Adrenal gland (tissue), 12 donors: ENCODE data around the gene EHD4. TPM values are rescaled to one million over a fixed set of nuclear protein-coding genes. Genes with fewer than 3 reads are reported as not detected.
A peak's percentile ranks its signal among the peaks of the same experiment; 100 is the strongest.

ENCODE experiments used
- DNase-seq, 7 donors: peaks; one replicate each; pipeline ENCODE4 v3.0.0-alpha.2; 2019 to 2020
- H3K27ac ChIP-seq, 5 donors: fragments of 200-600 bp; sonication (generic) in 4 of 5; 1 replicate in 3 of 5; 2 replicates in 2 of 5; pipeline versions ENCODE4 v1.5.1 to v1.8.0; 2016 to 2020; ENCODE audit warnings: mild to moderate bottlenecking in 1 of 5
- H3K27me3 ChIP-seq: fragments of 200-600 bp; 2 replicates; pipeline ENCODE4 v1.8.0; 2021
- H3K36me3 ChIP-seq, 2 donors: fragments of 200-600 bp; replicated peaks in 1 of 2; 1 replicate in 1 of 2; 2 replicates in 1 of 2; pipeline versions ENCODE4 v1.5.1 to v1.8.0; 2018 to 2022
- H3K4me1 ChIP-seq, 2 donors: fragments of 200-600 bp; replicated peaks in 1 of 2; 1 replicate in 1 of 2; 2 replicates in 1 of 2; pipeline versions ENCODE4 v1.5.1 to v1.8.0; 2018 to 2021
- H3K4me3 ChIP-seq, 4 donors: fragments of 200-600 bp; sonication (generic) in 3 of 4; one replicate each; pipeline ENCODE4 v1.5.1; 2016 to 2018
- H3K9me3 ChIP-seq, 3 donors: fragments of 200-600 bp; sonication (generic) in 1 of 3; replicated peaks in 1 of 3; 1 replicate in 2 of 3; 2 replicates in 1 of 3; pipeline versions ENCODE4 v1.5.1 to v1.8.0; 2016 to 2021
- CTCF ChIP-seq, 6 experiments: fragments of 450-650 bp in 4 of 6; fragments of 200-600 bp in 2 of 6; sonication (generic) in 1 of 6; IDR thresholded peaks; 1 replicate in 5 of 6; 2 replicates in 1 of 6; pipeline versions ENCODE4 v1.5.1 to v1.8.0; 2016 to 2021; ENCODE audit warnings: antibody characterized with exemption in 6 of 6, mild to moderate bottlenecking in 2 of 6, moderate library complexity in 1 of 6
- POLR2A ChIP-seq, 2 donors: fragments of 450-650 bp; IDR thresholded peaks; one replicate each; pipeline ENCODE4 v1.6.1; 2017; ENCODE audit warnings: antibody characterized with exemption in 2 of 2, mild to moderate bottlenecking in 2 of 2, moderate library complexity in 1 of 2
- WGBS, 4 donors: extraction: QIAGEN DNeasy Blood & Tissue Kit in 2 of 4; methylation state at CpG; one replicate each; pipeline versions ENCODE4 v1.1.5 to v1.1.7; 2013 to 2017; 5-methylcytosine and 5-hydroxymethylcytosine counted together
- intact Hi-C, 2 donors: fragments of 100-400 bp; cut with DNase I; formaldehyde crosslinking; loops; one replicate each; pipeline versions ENCODE4 v1.14.1 to v1.15.0; 2022 to 2023
- polyA plus RNA-seq, 3 donors: library from polyadenylated mRNA; stranded (reverse); fragments of 200-250 nt in 2 of 3; fragments of 350-450 nt in 1 of 3; fragmentation: Illumina TruSeq in 1 of 3; extraction: RNeasy Lipid Tissue Mini Kit (QIAGEN cat#74804) in 1 of 3; gene quantifications; one replicate each; pipeline ENCODE4 v1.2.3, GENCODE V29; 2013 to 2014
- total RNA-seq, 9 donors: library from RNA; depleted of rRNA in 4 of 9; stranded (reverse); fragments of >200 nt in 4 of 9; fragments of 120-200 nt in 1 of 9; fragmentation: NEBNext Ultra II Directional in 1 of 9; extraction: Animal tissue kit (Norgen Biotek cat#: 25700) in 1 of 9; gene quantifications; one replicate each; pipeline versions ENCODE4 v1.1.0 to v1.2.4, GENCODE V29; 2013 to 2023
- donor health status: healthy with polysubstance abuse.
- donor health status: Bipolar disorder and iron deficiency.
- donor health status: DM: yes; HTN: yes; CAD: no.
- donor health status: DM: no; HTN: no; CAD: no.
- donor health status: DM: no; HTN: no; CAD: no.
- donor health status: DM: yes; HTN: yes; CAD: no.

EHD4 gene
- total and polyA plus RNA-seq, 12 donors, result 2.0 to 17.0 (median 11.5) TPM

- no peaks in the 10 kb centered on the region for H3K27me3 ChIP-seq
- no peaks in the 10 kb centered on the region for H3K9me3 ChIP-seq
- no peak overlapping the region for H3K4me3 ChIP-seq
- H3K27ac ChIP-seq, result peak overlapping the region in 2 of 5 donors; percentile 30 to 38
- intact Hi-C loops, result no loop called here
- no peaks in the 10 kb centered on the region for H3K36me3 ChIP-seq
- TF ChIP-seq POLR2A (IDR thresholded peaks at IDR 0.05) (no peak), CTCF (IDR thresholded peaks at IDR 0.05) (no peak)
- WGBS, 4 donors, result 77 to 84% (median 81%) methylated on average over 4 of the region's 4 CpGs
- H3K4me1 ChIP-seq, result peaks cover 0 to 22% of the 10 kb centered on the region in 2 donors
- peak in 2 of 7 donors; percentile 3 to 4 for DNase-seq
Measured at GRCh38 chr15:41968701-41969100, 3.7 kb downstream of the EHD4 start.

- intact Hi-C loops, result no loop called here
- no peak for TF ChIP-seq POLR2A (IDR thresholded peaks at IDR 0.05)
- no peak for TF ChIP-seq CTCF (IDR thresholded peaks at IDR 0.05)
- Histone ChIP-seq H3K27ac (peak overlapping the region in 3 of 5 donors; percentile 6 to 30 (median 8)), H3K36me3 (no peaks in the 10 kb centered on the region), H3K4me1 (peaks cover 0 to 17% of the 10 kb centered on the region in 2 donors), H3K9me3 (no peaks in the 10 kb centered on the region), H3K27me3 (no peaks in the 10 kb centered on the region), H3K4me3 (no peak overlapping the region)
- DNase-seq, result peak in 5 of 7 donors; percentile 40 to 65 (median 45)
- 54 to 72% (median 68%) methylated on average over 4 of the region's 4 CpGs for WGBS, 4 donors
Measured at GRCh38 chr15:41967506-41968206, 4.7 kb downstream of the EHD4 start.

- Histone ChIP-seq H3K27ac (peak overlapping the region in 1 of 5 donors; percentile 49), H3K9me3 (no peaks in the 10 kb centered on the region), H3K27me3 (no peaks in the 10 kb centered on the region), H3K4me1 (peaks cover 0 to 17% of the 10 kb centered on the region in 2 donors), H3K36me3 (no peaks in the 10 kb centered on the region), H3K4me3 (no peak overlapping the region)
- WGBS, 4 donors, result 83 to 100% (median 90%) methylated on average over 3 of the region's 3 CpGs
- no peak for TF ChIP-seq CTCF (IDR thresholded peaks at IDR 0.05)
- no peak for TF ChIP-seq POLR2A (IDR thresholded peaks at IDR 0.05)
- intact Hi-C loops, result no loop called here
- peak in 3 of 7 donors; percentile 10 to 34 (median 11) for DNase-seq
Measured at GRCh38 chr15:41966920-41967465, 5.4 kb downstream of the EHD4 start.

- DNase-seq, result peak in 2 of 7 donors; percentile 8 to 40
- Histone ChIP-seq H3K4me3 (no peak overlapping the region), H3K36me3 (no peaks in the 10 kb centered on the region), H3K4me1 (peaks cover 0 to 21% of the 10 kb centered on the region in 2 donors), H3K27ac (peak overlapping the region in 1 of 5 donors; percentile 49), H3K27me3 (no peaks in the 10 kb centered on the region), H3K9me3 (no peaks in the 10 kb centered on the region)
- TF ChIP-seq POLR2A (IDR thresholded peaks at IDR 0.05) (no peak), CTCF (IDR thresholded peaks at IDR 0.05) (no peak)
- WGBS, 4 donors, result 63 to 82% (median 74%) methylated on average over 2 to 4 of the region's 4 CpGs
- intact Hi-C loops, result no loop called here
Measured at GRCh38 chr15:41966414-41966812, 5.9 kb downstream of the EHD4 start.
